ENCODE results near the gene PUS10. TPM values are rescaled to one million over a fixed set of nuclear protein-coding genes. Genes with fewer than 3 reads are reported as not detected.

The PUS10 gene
- total RNA-seq, 1 donor from 2014 or later, result 8.9 TPM

DNA sequence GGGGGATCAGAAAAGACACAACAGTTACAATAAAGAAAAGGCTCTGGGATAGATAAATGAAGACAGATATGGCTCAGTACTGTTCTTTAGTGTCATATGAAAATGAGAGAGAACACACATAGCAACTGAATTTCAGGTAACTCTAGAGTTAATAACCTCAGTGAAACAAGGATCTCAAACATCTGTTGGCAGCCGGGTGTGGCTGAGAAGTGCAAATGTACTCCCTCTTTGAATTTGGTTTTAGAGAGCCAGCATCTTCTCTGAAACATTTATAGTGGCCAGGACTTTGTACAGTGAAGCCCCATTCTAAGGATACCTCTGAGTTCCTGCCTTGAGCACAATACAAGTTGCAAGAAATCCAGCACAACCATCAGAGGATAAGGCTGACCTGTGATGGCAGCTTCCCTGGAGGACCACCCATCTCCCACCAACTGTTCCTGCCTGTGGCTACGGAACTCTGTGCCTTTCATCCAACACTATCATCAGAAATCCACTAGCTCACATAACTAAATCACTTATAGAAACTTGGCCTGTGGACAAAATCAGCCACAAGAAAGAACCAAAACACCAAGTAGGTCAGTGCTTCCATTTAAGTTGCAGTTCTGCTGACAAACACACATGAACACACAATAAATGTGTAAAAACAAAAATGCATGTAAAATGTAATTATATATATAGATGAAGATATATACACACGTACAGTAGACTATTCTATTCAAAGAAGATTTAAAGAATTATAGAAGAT is 37.8 kb downstream of the PUS10 start:
- Histone ChIP-seq H3K4me1 (no peaks in the 10 kb centered on the region), H3K27ac (no peak overlapping the region), H3K4me3 (no peak overlapping the region), H3K36me3 (no peaks in the 10 kb centered on the region), H3K9me3 (no peaks in the 10 kb centered on the region), H3K27me3 (no peaks in the 10 kb centered on the region)
- ATAC-seq, result no peak
- TF ChIP-seq, protein P1, sequence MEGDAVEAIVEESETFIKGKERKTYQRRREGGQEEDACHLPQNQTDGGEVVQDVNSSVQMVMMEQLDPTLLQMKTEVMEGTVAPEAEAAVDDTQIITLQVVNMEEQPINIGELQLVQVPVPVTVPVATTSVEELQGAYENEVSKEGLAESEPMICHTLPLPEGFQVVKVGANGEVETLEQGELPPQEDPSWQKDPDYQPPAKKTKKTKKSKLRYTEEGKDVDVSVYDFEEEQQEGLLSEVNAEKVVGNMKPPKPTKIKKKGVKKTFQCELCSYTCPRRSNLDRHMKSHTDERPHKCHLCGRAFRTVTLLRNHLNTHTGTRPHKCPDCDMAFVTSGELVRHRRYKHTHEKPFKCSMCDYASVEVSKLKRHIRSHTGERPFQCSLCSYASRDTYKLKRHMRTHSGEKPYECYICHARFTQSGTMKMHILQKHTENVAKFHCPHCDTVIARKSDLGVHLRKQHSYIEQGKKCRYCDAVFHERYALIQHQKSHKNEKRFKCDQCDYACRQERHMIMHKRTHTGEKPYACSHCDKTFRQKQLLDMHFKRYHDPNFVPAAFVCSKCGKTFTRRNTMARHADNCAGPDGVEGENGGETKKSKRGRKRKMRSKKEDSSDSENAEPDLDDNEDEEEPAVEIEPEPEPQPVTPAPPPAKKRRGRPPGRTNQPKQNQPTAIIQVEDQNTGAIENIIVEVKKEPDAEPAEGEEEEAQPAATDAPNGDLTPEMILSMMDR (IDR thresholded peaks at IDR 0.05), result no peak
- intact Hi-C loops (cut with DNase I), result no loop called here
- DNase-seq, result no peak

- Histone ChIP-seq H3K4me1 (no peaks in the 10 kb centered on the region), H3K36me3 (no peaks in the 10 kb centered on the region), H3K27ac (no peak overlapping the region), H3K4me3 (no peak overlapping the region), H3K27me3 (no peaks in the 10 kb centered on the region), H3K9me3 (no peaks in the 10 kb centered on the region)
- ATAC-seq, result no peak
- no peak for DNase-seq
- TF ChIP-seq, protein P1 (IDR thresholded peaks at IDR 0.05), result no peak
- intact Hi-C loops (cut with DNase I), result no loop called here
Measured at GRCh38 chr2:60979231-60979630, 38.8 kb downstream of the PUS10 start.

- DNase-seq (no peak), ATAC-seq (no peak)
- H3K4me3 ChIP-seq, result no peak overlapping the region
- H3K36me3 ChIP-seq, result no peaks in the 10 kb centered on the region
- TF ChIP-seq, protein P1 (IDR thresholded peaks at IDR 0.05), result no peak
- intact Hi-C loops (cut with DNase I), result no loop called here
- no peaks in the 10 kb centered on the region for H3K4me1 ChIP-seq
- H3K27ac ChIP-seq, result no peak overlapping the region
- no peaks in the 10 kb centered on the region for H3K27me3 ChIP-seq
- H3K9me3 ChIP-seq, result no peaks in the 10 kb centered on the region
Measured at GRCh38 chr2:60977562-60977895, 40.5 kb downstream of the PUS10 start.

- H3K36me3 ChIP-seq, result no peaks in the 10 kb centered on the region
- ATAC-seq (peak; percentile 61), DNase-seq (no peak)
- H3K27ac ChIP-seq, result no peak overlapping the region
- TF ChIP-seq, protein P1 (IDR thresholded peaks at IDR 0.05), result no peak
- H3K4me3 ChIP-seq, result no peak overlapping the region
- H3K27me3 ChIP-seq, result no peaks in the 10 kb centered on the region
- intact Hi-C loops (cut with DNase I), result no loop called here
- H3K4me1 ChIP-seq, result no peaks in the 10 kb centered on the region
- H3K9me3 ChIP-seq, result no peaks in the 10 kb centered on the region
Measured at GRCh38 chr2:60976875-60977561, 41.0 kb downstream of the PUS10 start.

- intact Hi-C loops (cut with DNase I), result no loop called here
- no peaks in the 10 kb centered on the region for H3K9me3 ChIP-seq
- ATAC-seq (peak; percentile 47), DNase-seq (no peak)
- TF ChIP-seq, protein P1 (IDR thresholded peaks at IDR 0.05), result no peak
- no peaks in the 10 kb centered on the region for H3K36me3 ChIP-seq
- no peaks in the 10 kb centered on the region for H3K4me1 ChIP-seq
- no peak overlapping the region for H3K27ac ChIP-seq
- no peaks in the 10 kb centered on the region for H3K27me3 ChIP-seq
- H3K4me3 ChIP-seq, result no peak overlapping the region
Measured at GRCh38 chr2:60976256-60976850, 41.7 kb downstream of the PUS10 start.
